ENCODE data around the gene BCL11B. TPM values are rescaled to one million over a fixed set of nuclear protein-coding genes. Genes with fewer than 3 reads are reported as not detected.

The BCL11B gene
- total and polyA plus RNA-seq, 4 donors, result 0.04 to 0.42 (median 0.16) TPM

- TF ChIP-seq ZBTB33 (IDR thresholded peaks at IDR 0.05), result no peak
- TF ChIP-seq TAF1 (conservative IDR thresholded peaks at IDR 0.05), result no peak
- no peak for TF ChIP-seq HNF4G (IDR thresholded peaks at IDR 0.05)
Observed at GRCh38 chr14:99212199-99212598, 59.8 kb downstream of the BCL11B start (continued).

GRCh38 chr14:99211410-99211809 is 60.6 kb downstream of the BCL11B start:
- peaks cover 0 to 4% (median 0%) of the 10 kb centered on the region in 4 donors for H3K27me3 ChIP-seq (ENCODE audit: control insufficient read depth in 4 of 4, insufficient read depth in 4 of 4, low read length in 3 of 4)
- H3K27ac ChIP-seq (ENCODE audit: low read depth in 1 of 2, low read length in 2 of 2), result no peak overlapping the region
- DNase-seq (ENCODE audit: low spot score), result no peak
- H3K4me3 ChIP-seq (ENCODE audit: low read depth in 1 of 3, low read length in 3 of 3), result no peak overlapping the region
- H3K9me3 ChIP-seq (ENCODE audit: control insufficient read depth in 4 of 4, low read length in 3 of 4), result no peaks in the 10 kb centered on the region
- 79% methylated on average over 9 of the region's 9 CpGs for WGBS
- no peak for TF ChIP-seq RAD21 (IDR thresholded peaks at IDR 0.05)
- no peaks in the 10 kb centered on the region for H3K4me1 ChIP-seq (ENCODE audit: control insufficient read depth in 4 of 4, insufficient read depth in 4 of 4, low read length in 3 of 4)
- H3K9ac ChIP-seq (ENCODE audit: low read depth in 1 of 2, low read length in 2 of 2), result no peak overlapping the region
- no peaks in the 10 kb centered on the region for H3K36me3 ChIP-seq (ENCODE audit: control insufficient read depth in 4 of 4, insufficient read depth in 3 of 4, low read depth in 1 of 4, low read length in 3 of 4)

- DNase-seq (ENCODE audit: low spot score), result no peak
- H3K9me3 ChIP-seq (ENCODE audit: control insufficient read depth in 4 of 4, low read length in 3 of 4), result no peaks in the 10 kb centered on the region
- WGBS, result 70% methylated on average over 8 of the region's 8 CpGs
- no peak overlapping the region for H3K4me3 ChIP-seq (ENCODE audit: low read depth in 1 of 3, low read length in 3 of 3)
- TF ChIP-seq MAX (IDR thresholded peaks at IDR 0.05) (no peak), RAD21 (IDR thresholded peaks at IDR 0.05) (no peak), FOXA2 (IDR thresholded peaks at IDR 0.05) (no peak), HNF4A (conservative IDR thresholded peaks at IDR 0.05) (no peak), HNF4G (IDR thresholded peaks at IDR 0.05) (no peak), FOXA1 (IDR thresholded peaks at IDR 0.05) (no peak), ATF3 (IDR thresholded peaks at IDR 0.05) (no peak), TAF1 (conservative IDR thresholded peaks at IDR 0.05) (no peak), ZBTB33 (IDR thresholded peaks at IDR 0.05) (no peak), REST (IDR thresholded peaks at IDR 0.05) (no peak), SP1 (IDR thresholded peaks at IDR 0.05) (no peak), EGR1 (IDR thresholded peaks at IDR 0.05; ENCODE audit: low read depth in 2 of 2) (no peak), CTCF (IDR thresholded peaks at IDR 0.05; ENCODE audit: low read depth, low read length, missing input control) (no peak), JUND (IDR thresholded peaks at IDR 0.05) (no peak), GABPA (IDR thresholded peaks at IDR 0.05 in 1 of 2, conservative IDR thresholded peaks at IDR 0.05 in 1 of 2) (no peak), YY1 (IDR thresholded peaks at IDR 0.05) (no peak), NR2F2 (IDR thresholded peaks at IDR 0.05) (no peak), RXRA (IDR thresholded peaks at IDR 0.05) (no peak)
- no peaks in the 10 kb centered on the region for H3K4me1 ChIP-seq (ENCODE audit: control insufficient read depth in 4 of 4, insufficient read depth in 4 of 4, low read length in 3 of 4)
- H3K27me3 ChIP-seq (ENCODE audit: control insufficient read depth in 4 of 4, insufficient read depth in 4 of 4, low read length in 3 of 4), result peaks cover 0 to 4% (median 0%) of the 10 kb centered on the region in 4 donors
- H3K36me3 ChIP-seq (ENCODE audit: control insufficient read depth in 4 of 4, insufficient read depth in 3 of 4, low read depth in 1 of 4, low read length in 3 of 4), result no peaks in the 10 kb centered on the region
- H3K27ac ChIP-seq (ENCODE audit: low read depth in 1 of 2, low read length in 2 of 2), result no peak overlapping the region
- no peak overlapping the region for H3K9ac ChIP-seq (ENCODE audit: low read depth in 1 of 2, low read length in 2 of 2)
Observed at GRCh38 chr14:99210333-99210732, 61.7 kb downstream of the BCL11B start.

Measured in liver (tissue), 9 donors.